NCI-H1092 (cell line): ENCODE data around the gene KIAA0040.
A peak's percentile ranks its signal among the peaks of the same experiment; 100 is the strongest.

Source experiments
- DNase-seq: peaks from one replicate; lab custom pipeline; 2025; lab: John Stamatoyannopoulos, UW

Gene KIAA0040

DNA sequence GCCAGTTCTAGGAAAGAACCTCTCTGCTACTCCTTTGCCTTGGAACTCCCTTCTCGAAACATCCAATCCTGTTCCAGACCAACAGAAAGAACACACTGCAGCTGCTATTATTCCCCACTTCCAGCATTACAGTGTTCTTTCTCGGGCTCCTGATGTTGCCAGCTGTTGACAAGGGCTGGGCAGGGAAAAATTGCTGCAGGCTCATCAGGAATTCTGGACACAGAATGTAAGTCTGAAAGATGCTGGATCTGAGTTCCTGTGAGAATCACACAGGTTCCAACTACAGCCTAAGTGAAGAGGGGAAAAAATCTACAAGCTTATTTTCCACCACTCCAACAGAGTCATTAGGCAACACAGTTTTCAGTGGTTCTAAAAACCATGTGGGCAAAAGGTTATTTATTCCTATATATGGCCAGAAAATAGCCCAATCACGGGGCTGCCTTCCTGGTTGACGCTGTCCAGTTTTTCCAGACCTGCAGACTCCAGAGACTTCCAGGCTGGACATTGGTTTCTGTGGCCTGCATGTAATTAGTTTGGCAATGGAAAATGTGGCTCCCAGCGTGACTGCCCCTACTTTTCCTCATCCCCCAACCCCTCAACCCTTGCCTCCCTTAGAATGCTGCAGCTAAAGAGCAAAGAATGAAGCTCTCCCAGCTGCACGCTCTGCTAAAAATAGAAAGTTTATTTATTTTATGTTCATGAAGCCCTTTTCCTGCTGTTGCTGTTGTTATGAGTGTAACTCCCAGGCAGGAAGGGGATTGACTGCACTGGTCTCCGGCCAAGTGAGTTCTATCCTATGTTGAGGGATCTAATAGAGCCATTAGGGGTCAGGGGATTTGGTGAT, 8.3 kb upstream of the KIAA0040 start:
- DNase-seq, result no peak

DNA sequence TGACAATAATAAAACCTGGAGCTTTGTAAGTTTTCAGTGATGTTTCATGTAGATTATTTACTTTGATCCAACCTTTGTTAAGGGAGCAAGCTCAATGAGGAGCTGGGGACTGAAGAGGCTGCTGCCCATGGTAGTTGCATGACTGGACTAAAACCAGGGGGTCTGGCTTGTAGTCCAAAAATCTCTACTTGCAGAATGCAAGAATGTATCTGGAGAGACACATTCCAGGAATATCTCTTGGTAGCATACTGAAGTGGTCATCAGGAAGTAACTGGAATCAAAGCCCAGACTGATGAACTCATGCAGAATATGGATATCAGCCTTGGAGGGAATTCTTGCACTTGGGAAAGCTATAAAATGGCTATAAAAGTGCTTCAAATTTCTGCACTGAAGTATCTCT, 5.8 kb upstream of the KIAA0040 start:
- DNase-seq, result no peak

DNA sequence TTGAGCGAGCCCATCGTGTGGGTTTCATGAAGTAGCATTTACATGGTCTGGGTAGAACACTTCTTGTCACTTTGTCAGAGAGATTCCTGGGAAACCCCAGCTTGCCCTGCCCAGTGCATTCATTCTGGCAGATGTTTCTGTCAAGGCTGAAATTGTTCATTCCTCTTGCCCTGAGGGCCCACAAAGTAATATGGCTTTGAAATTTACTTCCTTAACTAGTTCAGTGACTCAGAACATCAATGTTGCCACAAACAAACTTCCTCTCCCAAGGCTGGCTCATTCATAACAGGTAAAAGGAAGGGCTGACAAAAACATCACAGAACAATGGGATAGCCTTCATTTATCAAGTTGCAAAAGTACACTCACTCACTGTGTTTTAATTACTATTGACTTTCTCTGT, 5.0 kb upstream of the KIAA0040 start:
- DNase-seq, result no peak

DNA sequence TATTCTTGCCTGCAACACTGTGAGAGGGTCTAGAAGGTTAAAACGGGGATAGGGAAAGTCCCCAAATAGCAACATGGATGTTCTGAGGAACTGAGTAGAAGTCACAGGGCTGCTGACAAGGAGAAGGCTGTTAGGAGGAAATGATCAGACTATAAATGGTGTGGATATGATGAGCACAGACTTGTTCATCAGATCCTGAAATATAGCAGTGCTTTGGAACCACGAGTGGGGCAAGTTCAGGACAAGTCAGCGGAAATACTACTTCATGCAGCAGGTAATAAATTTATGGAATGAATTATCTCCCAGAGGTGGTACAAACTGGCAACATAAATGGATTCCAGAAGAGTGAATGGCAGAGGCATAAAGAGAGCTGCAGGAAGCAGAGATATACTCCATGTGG, 3.2 kb upstream of the KIAA0040 start:
- DNase-seq, result no peak

DNA sequence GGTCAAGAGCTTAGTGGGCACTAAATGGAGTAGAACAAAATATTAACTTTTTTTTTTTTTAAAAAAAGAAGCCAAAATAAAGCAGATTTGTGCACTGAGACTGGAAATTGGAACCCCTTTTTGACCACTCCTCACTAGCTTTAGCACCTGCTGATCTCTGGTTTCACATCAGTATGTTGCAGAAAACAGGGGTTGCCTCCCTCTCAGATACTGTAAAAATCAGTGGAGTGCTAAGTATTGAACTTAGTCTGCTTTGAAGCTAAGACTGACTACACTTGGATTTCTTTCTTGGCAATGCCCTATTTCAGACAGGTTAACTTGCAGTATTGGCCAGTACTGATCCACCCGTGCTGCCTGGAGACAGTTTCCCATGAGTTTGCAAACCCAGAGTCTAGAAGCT, 2.7 kb upstream of the KIAA0040 start:
- DNase-seq, result no peak

DNA sequence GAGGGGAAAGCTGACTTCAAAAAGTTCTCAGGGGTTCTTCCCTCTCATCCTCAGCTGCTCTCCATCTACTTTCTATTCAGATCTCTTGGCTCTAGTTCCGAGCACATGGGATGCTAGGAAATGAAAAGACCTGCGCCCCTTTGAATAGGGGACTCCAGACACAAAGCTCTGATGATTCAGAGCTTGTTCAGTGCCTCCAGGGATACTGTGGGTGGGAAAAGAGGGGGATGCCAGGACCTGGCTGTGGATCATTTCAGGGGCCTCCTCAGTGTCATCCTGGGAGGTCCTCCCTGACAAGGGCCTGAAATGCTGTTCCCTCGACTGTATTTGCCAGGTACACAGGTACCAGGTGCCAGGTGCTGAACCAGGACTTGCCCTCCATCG, 943 bp upstream of the KIAA0040 start:
- no peak for DNase-seq

DNA sequence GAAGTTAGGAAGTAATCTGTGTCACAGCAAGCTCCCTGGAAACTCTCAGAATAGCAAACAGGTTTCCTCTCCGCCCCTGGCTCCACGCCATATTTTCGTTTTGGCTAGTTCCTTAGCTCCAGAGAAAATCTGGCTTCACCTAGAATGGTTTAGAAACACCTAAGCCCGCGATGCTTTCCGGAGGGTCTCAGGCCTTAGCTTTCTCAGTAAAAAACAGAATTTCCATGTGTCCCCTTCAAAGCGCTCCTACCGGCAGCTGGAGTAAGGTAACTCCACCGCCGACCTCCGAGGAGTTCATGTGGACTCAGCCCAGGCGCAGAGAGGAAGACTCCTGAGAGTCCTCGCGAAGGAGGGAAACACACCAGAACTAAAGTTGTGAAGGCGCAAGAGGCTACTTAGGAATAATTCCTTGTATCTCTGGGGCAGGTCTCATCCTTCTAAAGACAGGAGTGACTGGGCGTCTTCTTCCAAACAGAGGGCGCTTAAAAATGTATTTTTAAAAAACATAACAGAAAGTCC, 406 bp downstream of the KIAA0040 start:
- DNase-seq, result peak; percentile 42

DNA sequence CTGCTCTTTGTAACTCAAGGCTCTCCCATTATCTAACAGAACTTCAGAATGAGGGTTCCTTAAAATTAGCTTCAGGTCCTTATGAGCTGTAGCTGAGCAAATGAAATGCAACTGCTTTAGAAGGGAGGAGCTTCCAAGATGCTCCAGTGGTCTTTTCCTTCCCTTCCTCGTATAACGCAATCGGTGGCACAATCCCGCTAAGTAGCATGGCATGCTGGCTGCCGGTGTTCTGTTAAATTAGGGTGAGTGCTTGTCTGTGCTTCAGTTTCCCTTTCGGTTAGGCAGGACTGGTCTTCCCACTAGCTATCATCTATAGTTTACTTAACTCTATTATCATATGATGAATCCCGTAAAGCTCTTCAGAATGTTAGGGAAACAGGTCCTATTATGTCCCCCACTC, 917 bp downstream of the KIAA0040 start:
- DNase-seq, result no peak

DNA sequence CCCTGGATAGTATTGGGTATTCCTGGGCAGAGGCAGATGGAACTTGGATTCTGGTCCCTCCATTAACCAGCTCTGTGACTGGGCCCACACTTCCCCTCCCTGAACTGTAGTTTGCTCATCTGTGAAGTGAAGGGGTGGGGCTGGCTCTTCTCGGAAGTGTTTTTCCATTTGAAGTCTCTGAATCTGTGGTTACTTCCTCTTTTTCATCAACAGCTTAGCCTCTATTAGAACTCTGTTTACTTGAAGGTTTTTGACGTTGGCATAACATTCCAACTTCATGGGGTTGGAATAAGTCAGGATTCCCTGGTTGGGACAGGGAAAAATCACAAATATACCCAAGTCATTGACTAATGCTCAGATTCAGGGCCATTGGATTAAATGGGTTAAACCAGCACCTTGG, 3.6 kb downstream of the KIAA0040 start:
- no peak for DNase-seq

DNA sequence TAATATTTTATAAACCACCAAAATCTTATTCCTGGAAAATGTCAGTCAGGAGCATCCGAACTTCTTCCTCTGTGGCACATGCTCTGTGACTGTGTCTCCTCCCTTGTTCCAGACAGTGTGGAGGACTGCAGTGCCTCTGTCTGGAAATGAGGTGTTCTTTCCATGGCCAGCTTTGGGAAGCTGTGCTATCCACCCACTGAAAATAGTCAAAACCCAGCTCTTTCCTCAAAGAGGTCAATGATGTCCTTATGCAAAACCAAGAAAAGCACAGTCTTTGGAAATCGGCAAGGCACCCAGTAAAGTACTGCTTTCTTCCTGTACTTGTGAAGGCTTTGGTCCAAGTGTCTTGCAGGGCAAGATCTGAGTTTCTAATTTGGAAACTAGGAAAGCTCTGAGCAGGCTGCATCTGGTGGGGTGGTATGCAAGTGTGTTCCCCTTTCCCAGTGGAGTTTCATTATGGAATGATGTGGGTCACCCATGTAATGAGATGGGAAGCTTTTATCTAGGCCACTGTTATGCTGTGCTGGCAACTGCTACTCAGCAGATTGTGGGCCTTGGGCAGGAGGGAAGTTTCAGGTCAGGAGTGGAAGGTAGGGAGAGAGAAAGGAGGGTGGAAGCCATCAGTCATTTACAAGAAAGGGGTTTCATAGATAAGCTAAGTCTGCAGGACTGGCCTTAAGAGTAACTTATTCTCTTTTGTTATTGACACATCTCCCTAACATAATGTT, 6.0 kb downstream of the KIAA0040 start:
- DNase-seq, result no peak

DNA sequence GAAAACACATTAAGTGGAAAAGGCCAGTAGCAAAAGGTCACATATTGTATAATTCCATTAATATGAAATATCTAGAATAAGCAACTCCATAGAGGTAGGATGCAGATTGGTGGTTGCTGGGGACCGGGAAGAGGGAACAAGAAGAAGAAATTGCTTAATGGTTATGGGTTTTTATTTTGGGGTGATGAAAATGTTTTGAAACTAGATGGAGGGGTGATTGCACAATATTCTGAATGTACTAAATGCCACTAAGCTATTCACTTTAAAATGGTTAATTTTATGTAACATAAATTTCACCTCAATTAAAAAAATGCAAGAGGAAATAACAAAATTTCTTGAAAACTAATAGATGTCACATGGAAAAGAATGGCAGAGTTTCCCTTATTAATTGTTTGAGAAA, 6.7 kb downstream of the KIAA0040 start:
- DNase-seq, result no peak

DNA sequence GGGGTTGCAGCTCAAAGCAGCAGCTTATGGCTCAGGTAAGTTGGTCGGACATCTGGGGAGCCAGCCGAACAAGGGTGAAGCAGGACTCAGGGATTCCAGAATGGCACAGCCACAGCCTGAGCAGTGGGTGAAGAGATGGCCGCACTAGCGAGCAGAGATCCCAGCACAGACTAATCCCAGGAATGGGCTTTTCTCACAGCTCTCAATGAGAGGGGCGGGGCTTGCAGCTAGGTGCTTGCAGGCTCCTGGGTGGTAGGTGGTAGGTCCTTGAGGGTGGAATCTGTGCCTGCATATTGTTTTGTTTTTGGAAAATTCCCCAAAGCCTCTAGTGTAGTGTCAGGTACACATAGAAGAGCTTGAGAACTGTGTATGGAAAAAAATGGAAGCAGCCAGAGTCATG, 9.0 kb downstream of the KIAA0040 start:
- DNase-seq, result no peak

DNA sequence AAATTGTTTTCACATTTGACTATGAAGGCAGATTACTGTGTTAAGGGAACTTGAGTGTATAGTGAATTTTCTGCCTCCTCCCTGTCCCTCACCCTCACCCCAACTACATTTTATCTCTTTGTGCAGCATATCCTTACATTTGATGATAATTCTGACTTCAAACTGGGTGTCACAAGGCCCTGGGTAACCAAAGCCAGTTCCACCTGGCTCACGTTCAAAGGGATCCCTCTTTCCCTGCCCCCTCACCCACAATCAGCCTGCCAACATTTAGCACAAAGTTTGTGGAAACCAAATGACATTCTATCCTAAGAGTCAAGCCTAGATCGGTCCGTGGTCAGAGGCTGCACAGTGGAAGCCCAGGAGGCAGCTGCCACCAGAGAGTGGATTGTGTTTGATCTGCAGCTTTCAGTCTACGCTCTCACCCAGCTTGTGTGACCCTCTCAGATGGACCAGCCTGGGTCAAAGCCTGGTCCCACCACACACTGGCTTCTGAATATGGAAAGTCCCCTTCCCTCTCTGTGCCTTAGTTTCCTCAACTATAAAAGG, 10.3 kb downstream of the KIAA0040 start:
- DNase-seq, result no peak

DNA sequence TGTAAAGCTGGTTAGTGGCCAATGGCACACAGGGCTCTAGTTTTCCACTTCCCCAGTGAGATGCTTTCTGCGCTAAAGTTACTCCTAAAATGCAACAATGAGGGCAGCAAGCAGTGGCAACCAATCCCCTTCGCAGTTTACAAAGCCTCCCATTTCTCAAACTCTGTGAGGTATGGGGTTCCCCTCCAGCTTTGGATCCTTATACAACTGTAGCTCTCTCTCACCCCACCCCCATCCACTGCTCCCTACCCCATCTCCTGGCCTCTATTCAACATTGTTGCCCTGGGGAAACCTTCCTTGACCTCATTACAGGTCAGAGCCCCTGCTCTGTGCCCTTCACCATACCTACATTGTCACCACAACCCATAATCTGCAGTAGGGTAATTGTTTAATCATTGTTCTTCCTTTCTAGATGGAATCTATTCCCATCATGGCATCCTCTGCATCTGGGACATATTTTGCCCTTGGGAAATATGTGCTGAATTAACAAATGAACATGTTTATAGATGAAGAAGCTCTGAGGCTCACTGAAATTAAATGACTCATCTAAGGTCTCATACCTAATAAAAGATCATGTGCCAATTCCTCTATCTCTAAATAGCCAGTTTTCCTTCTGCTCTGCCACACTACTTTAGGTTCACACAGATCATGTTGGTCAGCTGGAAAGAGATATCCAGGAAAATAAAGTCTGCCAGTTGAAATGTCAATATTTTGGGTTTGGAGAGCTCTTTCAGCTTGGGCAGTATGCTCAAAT, 12.6 kb downstream of the KIAA0040 start:
- no peak for DNase-seq

DNA sequence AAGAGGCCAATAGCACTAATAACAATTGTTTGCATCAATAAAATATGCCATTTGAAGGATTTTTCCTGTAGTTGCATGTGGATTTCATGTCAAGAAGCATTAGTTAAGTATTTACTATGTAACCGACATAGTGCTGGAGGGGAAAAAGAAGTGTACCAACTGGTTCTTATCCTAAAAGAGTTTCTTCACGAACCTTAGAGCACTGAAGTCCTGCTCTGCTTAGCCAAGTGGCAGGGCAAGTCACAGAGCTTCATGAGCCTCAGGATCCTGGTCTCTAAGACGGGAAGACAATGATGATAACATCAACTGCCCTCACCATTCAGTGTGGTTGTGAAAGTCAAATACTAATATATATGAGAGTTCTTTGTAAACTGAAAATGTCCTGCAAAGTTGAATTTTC, 14.1 kb downstream of the KIAA0040 start:
- DNase-seq, result no peak

DNA sequence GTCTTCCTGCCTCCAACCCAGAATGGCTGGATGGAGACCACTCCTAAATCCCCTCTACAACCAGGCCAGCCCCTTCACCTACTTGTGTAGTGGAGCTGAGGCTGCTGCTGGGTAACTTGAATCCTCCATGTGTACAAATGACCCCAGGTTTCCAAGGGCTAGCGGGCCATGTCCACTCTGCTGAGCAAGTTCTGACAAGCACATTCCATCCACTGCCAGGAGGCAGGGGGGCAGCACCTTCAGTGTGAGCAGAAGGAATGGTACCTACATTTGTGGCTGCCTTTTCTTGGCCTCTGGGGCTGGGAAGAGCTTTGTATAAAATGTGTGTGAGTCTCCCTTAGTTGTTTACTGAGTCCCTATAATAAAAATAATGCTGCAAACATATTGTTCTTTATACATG, 14.5 kb downstream of the KIAA0040 start:
- DNase-seq, result no peak

DNA sequence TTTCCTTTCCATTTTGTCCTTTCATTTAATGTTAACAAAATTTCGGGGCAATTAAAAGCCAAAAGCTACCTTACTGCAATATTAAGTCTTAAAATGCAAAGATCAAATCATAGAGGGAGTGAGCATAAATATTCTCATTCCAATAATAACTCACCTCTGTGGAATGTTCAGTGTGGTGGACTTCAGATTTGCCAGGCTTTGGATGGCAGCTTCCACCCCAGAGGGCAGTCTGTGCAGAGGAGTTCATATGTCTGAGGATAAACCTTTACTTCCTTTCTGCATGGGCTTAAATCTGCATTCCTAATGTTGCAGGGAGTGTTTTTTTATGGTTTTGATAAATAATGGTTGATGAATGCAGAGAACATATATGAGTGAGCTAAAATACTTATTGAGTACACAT, 16.3 kb downstream of the KIAA0040 start:
- no peak for DNase-seq

DNA sequence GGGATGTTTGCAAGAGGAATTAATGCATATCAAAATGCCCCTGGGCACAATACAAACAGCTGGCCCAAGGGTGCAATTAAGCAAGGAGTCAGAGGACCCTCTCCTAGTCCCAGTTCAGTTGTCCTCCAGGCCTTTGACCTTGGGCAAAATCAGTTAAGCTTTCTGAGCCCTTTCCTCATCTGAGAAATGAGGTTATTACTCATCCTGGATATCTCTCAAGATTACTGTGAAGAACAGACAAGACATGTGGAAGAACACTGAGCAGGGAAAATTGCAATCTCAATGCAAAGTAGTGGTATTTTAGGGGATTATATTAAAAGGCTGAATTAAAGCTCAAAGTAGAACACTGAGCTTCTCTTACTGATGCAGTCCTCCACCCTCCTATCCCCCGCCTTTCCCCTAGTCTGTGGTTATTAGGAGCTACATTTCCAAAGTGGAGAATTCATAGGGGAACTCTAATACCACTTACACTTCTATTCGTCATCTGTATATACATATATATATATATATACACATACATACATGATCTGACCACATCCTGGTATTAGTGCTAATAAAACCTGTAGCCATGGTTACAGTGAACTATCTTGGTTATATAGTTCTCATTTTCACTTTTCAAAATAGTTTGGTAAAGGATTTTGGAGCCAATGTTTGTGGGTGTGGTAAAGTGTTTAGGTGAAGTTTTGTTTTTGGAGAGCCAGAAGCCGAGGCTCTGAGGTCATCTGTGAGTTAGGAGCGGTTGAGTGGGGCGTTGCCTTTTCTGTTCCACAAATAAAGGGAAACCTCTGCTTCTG, 18.1 kb downstream of the KIAA0040 start:
- no peak for DNase-seq

DNA sequence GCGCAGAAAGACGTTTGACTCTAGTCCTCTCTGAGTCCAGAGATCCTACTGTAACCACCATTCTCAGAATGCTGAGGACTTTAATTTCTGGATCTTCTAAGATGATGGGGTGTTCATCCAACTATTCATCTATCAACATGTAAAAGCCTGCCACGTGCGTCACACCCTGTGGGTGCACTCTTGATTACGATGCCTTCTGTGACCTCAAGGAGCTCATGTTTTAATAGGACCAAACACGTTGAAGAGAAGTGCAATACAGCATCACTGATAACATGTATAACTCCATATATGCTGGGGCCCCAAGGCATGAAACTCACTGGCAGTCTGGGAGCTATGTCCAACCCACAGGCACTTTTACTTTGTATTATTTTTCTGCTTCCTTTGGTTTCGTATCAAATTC, 19.0 kb downstream of the KIAA0040 start:
- no peak for DNase-seq

DNA sequence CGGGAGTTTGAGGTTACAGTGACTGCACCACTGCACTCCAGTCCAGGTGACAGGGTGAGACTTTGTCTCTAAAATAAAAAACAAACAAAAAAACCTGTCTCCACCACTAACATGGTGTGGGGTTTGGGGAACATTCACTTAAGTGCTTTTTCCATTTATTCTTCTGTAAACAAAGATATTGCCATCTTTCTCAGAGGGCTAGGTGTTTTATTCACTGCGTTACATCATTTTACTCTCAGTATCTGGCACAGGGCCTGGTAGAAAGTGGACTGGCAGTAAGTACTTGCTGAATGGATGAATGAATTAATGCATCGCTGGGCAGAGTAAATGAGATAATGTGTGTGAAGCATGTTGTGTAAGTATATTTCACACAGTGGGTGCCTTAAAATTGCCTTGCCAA, 20.1 kb downstream of the KIAA0040 start:
- peak; percentile 85 for DNase-seq

DNA sequence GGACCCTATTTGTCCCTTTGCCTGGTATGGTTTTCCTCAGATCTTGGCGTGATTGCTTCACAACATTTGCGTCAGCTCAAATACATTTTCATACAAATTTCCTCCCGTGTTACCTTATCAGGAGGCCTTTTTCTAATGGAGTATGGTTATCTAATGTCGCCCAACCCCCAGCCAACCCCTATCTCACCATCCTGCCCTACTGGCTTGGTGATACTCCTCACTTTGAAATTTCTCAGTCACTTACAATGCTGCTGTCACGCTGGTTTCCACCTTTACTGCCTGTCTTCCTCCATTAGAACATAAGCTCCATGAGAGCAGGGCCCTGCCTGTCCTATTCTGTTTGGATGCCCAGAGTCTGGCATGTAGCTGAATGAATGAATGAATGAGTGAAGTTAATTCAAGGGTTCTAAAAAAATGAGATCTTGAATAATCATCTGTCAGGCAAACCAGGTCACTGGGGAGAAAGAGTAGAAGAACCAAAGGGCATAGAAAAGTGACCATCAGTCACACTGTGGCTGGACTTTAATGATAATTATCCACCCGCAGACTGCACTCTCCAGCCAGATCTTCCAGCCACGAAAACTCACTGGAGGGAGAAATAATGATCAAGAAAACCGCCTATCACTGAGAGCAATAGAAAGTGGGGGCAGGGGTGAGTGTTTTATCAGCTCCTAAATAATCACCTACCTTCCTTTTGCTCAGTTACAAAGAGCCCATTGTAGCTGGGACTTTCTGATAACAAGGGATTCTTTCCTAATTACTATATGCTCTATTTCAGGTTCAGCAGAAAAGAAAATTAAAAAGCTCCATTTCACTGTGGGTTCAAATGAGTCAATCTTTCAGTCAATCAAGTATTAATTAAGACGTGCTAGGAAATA, 21.3 kb downstream of the KIAA0040 start:
- no peak for DNase-seq
